HepG2 (cell line): ENCODE results near the gene LENEP. TPM values are rescaled to one million over a fixed set of nuclear protein-coding genes. Genes with fewer than 3 reads are reported as not detected.
A peak's percentile ranks its signal among the peaks of the same experiment; 100 is the strongest.

Experiments used
- ARID2 ChIP-seq: sonication (generic); formaldehyde crosslinking; IDR thresholded peaks from 2 replicates; pipeline ENCODE4 v1.8.1; 2022; ENCODE audit warnings: mild to moderate bottlenecking, missing genetic modification reagents, borderline replicate concordance
- BCL3 ChIP-seq: sonication (generic); formaldehyde crosslinking; IDR thresholded peaks from 2 replicates; pipeline ENCODE4 v1.5.1; 2020; ENCODE audit warnings: mild to moderate bottlenecking, missing genetic modification reagents, moderate library complexity
- CHCHD3 ChIP-seq: sonication (generic); formaldehyde crosslinking; IDR thresholded peaks from 2 replicates; pipeline ENCODE4 v1.8.0; 2022; ENCODE audit warnings: mild to moderate bottlenecking, missing genetic modification reagents, moderate library complexity
- DMAP1 ChIP-seq: IDR thresholded peaks from 2 replicates; pipeline ENCODE4 v1.6.1; 2016
- GMEB1 ChIP-seq: sonication (generic); formaldehyde crosslinking; IDR thresholded peaks from 2 replicates; pipeline ENCODE4 v1.5.1; 2020; ENCODE audit warnings: missing genetic modification reagents, mild to moderate bottlenecking, borderline replicate concordance
- GZF1 ChIP-seq: sonication (generic); formaldehyde crosslinking; IDR thresholded peaks from 2 replicates; pipeline ENCODE4 v1.5.1; 2020; ENCODE audit warnings: mild to moderate bottlenecking, missing genetic modification reagents
- HMG20A ChIP-seq: IDR thresholded peaks from 2 replicates; pipeline ENCODE4 v1.6.1; 2016; ENCODE audit warnings: borderline replicate concordance
- HNRNPUL1 ChIP-seq: fragments of 200-400 bp; formaldehyde crosslinking; IDR thresholded peaks from 2 replicates; pipeline ENCODE4 v1.6.1; 2017; ENCODE audit warnings: low read depth, mild to moderate bottlenecking, low read length, moderate library complexity
- JUND ChIP-seq: sonication (generic); formaldehyde crosslinking; IDR thresholded peaks from 2 replicates; pipeline ENCODE4 v1.8.0; 2022; ENCODE audit warnings: mild to moderate bottlenecking, missing genetic modification reagents
- KAT7 ChIP-seq: IDR thresholded peaks from 2 replicates; pipeline ENCODE4 v1.6.1; 2018; ENCODE audit warnings: borderline replicate concordance, missing compliant biosample characterization
- KDM5B ChIP-seq: sonication (generic); formaldehyde crosslinking; IDR thresholded peaks from 2 replicates; pipeline ENCODE4 v1.4.0; 2020; ENCODE audit warnings: missing genetic modification reagents, mild to moderate bottlenecking, borderline replicate concordance
- MTF2 ChIP-seq: sonication (generic); formaldehyde crosslinking; IDR thresholded peaks from 2 replicates; pipeline ENCODE4 v1.5.0; 2020; ENCODE audit warnings: missing genetic modification reagents, borderline replicate concordance
- NFE2L2 ChIP-seq: fragments of 150-350 bp; IDR thresholded peaks from 2 replicates; pipeline ENCODE4 v1.6.1; 2014; ENCODE audit warnings: low read length
- NR2F1 ChIP-seq, 2 experiments: fragments of 450-650 bp in 1 of 2; formaldehyde crosslinking in 1 of 2; IDR thresholded peaks; 2 replicates each; pipeline versions ENCODE4 v1.5.0 to v1.6.1; 2016 to 2020; ENCODE audit warnings: mild to moderate bottlenecking in 1 of 2, missing compliant biosample characterization in 1 of 2, missing genetic modification reagents in 1 of 2, moderate library complexity in 1 of 2
- PAF1 ChIP-seq: IDR thresholded peaks from 2 replicates; pipeline ENCODE4 v1.6.1; 2016; ENCODE audit warnings: missing genetic modification reagents, missing compliant biosample characterization
- SP4 ChIP-seq: sonication (generic); formaldehyde crosslinking; IDR thresholded peaks from 2 replicates; pipeline ENCODE4 v1.8.1; 2023; ENCODE audit warnings: mild to moderate bottlenecking, missing genetic modification reagents
- TCF7L2 ChIP-seq: IDR thresholded peaks from 2 replicates; pipeline ENCODE4 v1.6.1; 2011; ENCODE audit warnings: mild to moderate bottlenecking, low read depth, low read length, moderate library complexity
- TRIM24 ChIP-seq: sonication (generic); formaldehyde crosslinking; IDR thresholded peaks from 2 replicates; pipeline ENCODE4 v1.8.0; 2022; ENCODE audit warnings: mild to moderate bottlenecking, missing genetic modification reagents
- TSC22D2 ChIP-seq: sonication (generic); formaldehyde crosslinking; IDR thresholded peaks from 2 replicates; pipeline ENCODE4 v1.5.1; 2020; ENCODE audit warnings: missing genetic modification reagents, mild to moderate bottlenecking, borderline replicate concordance
- XRCC5 ChIP-seq: fragments of 200-400 bp; formaldehyde crosslinking; optimal IDR thresholded peaks from 2 replicates; pipeline ENCODE3; 2017; ENCODE audit warnings: mild to moderate bottlenecking, low read length
- ZKSCAN8 ChIP-seq: IDR thresholded peaks from 2 replicates; pipeline ENCODE4 v1.6.1; 2016; ENCODE audit warnings: borderline replicate concordance, missing genetic modification reagents, missing compliant biosample characterization
- ZNF253 ChIP-seq: sonication (generic); formaldehyde crosslinking; IDR thresholded peaks from 2 replicates; pipeline ENCODE4 v1.8.0; 2022; ENCODE audit warnings: mild to moderate bottlenecking, missing genetic modification reagents, borderline replicate concordance
- ZNF343 ChIP-seq: sonication (generic); formaldehyde crosslinking; IDR thresholded peaks from 2 replicates; pipeline ENCODE4 v1.4.0; 2020; ENCODE audit warnings: mild to moderate bottlenecking, missing genetic modification reagents
- ZNF510 ChIP-seq: sonication (generic); formaldehyde crosslinking; IDR thresholded peaks from 2 replicates; pipeline ENCODE4 v1.4.0; 2020; ENCODE audit warnings: low read depth, mild to moderate bottlenecking, missing genetic modification reagents
- ZNF547 ChIP-seq: sonication (generic); formaldehyde crosslinking; IDR thresholded peaks from 2 replicates; pipeline ENCODE4 v1.5.1; 2020; ENCODE audit warnings: mild to moderate bottlenecking, missing genetic modification reagents
- ZNF549 ChIP-seq: sonication (generic); formaldehyde crosslinking; IDR thresholded peaks from 2 replicates; pipeline ENCODE4 v1.5.0; 2020; ENCODE audit warnings: missing genetic modification reagents
- ZNF564 ChIP-seq: sonication (generic); formaldehyde crosslinking; IDR thresholded peaks from 2 replicates; pipeline ENCODE4 v1.8.1; 2023; ENCODE audit warnings: mild to moderate bottlenecking, missing genetic modification reagents
- ZNF678 ChIP-seq: sonication (generic); formaldehyde crosslinking; IDR thresholded peaks from 2 replicates; pipeline ENCODE4 v1.4.0; 2020; ENCODE audit warnings: mild to moderate bottlenecking, missing genetic modification reagents
- ZNF691 ChIP-seq: sonication (generic); formaldehyde crosslinking; IDR thresholded peaks from 2 replicates; pipeline ENCODE4 v1.4.0; 2020; ENCODE audit warnings: missing genetic modification reagents, low read depth, mild to moderate bottlenecking, borderline replicate concordance
- polyA plus RNA-seq, 8 experiments: library from polyadenylated mRNA; depleted of rRNA in 3 of 8; stranded (reverse) in 7 of 8; unstranded in 1 of 8; fragments of >200 nt; fragmentation: Illumina TruSeq in 4 of 8; extraction: Trizol in 4 of 8; gene quantifications; 2 replicates each; pipeline versions ENCODE4 v1.2.1 to v1.2.3, GENCODE V29; 2011 to 2016; ENCODE audit warnings: low read depth in 4 of 8, missing spikeins in 1 of 8, mixed read lengths in 1 of 8; ENCODE audit not compliant: insufficient read depth in 1 of 8
- total RNA-seq, 5 experiments: library from RNA; depleted of rRNA; stranded (reverse); fragments of >200 nt; fragmentation: Illumina TruSeq; extraction: Trizol; gene quantifications; 2 replicates each; pipeline ENCODE4 v1.2.3, GENCODE V29; 2016; ENCODE audit warnings: low read depth in 1 of 5

Gene LENEP
- total and polyA plus RNA-seq, 2 of the 13 experiments (the other 11 are each of a cell fraction or from before 2014, with no cell fraction given), result 0.29 TPM; not detected in 1

- no peak for TF ChIP-seq ZNF253 (CRISPR knock-in tag)
- no peak for TF ChIP-seq MTF2 (CRISPR knock-in tag)
- peak; percentile 73 for TF ChIP-seq XRCC5
- peak; percentile 88 for TF ChIP-seq GMEB1 (CRISPR knock-in tag)
- no peak for TF ChIP-seq TSC22D2 (CRISPR knock-in tag)
- TF ChIP-seq CHCHD3 (CRISPR knock-in tag), result peak; percentile 85; the same call in 1 of the 2 replicates
- 0 out of 2 replicates have a peak, but pooled peaks have one; percentile 58 for TF ChIP-seq ARID2 (CRISPR knock-in tag)
- TF ChIP-seq BCL3 (CRISPR knock-in tag), result no peak
- TF ChIP-seq ZNF547, result no peak
- peak; percentile 84; the same call in 1 of the 2 replicates for TF ChIP-seq KDM5B
- no peak for TF ChIP-seq TCF7L2
- TF ChIP-seq JUND (CRISPR knock-in tag), result 0 out of 2 replicates have a peak, but pooled peaks have one; percentile 37
- TF ChIP-seq HMG20A (CRISPR knock-in tag), result no peak
- no peak for TF ChIP-seq ZNF549
- peak; percentile 19; the same call in 1 of the 2 replicates for TF ChIP-seq ZNF343 (CRISPR knock-in tag)
- TF ChIP-seq ZNF510, result peak; percentile 81; the same call in 1 of the 2 replicates
- 0 out of 2 replicates have a peak, but pooled peaks have one; percentile 12 for TF ChIP-seq KAT7 (CRISPR knock-in tag)
- no peak for TF ChIP-seq GZF1
- TF ChIP-seq ZKSCAN8 (CRISPR knock-in tag), result no peak
- TF ChIP-seq HNRNPUL1, result no peak
- TF ChIP-seq SP4 (CRISPR knock-in tag), result peak; percentile 87
- TF ChIP-seq PAF1 (CRISPR knock-in tag), result no peak
- 0 out of 2 replicates have a peak, but pooled peaks have one; percentile 30 for TF ChIP-seq ZNF691 (CRISPR knock-in tag)
- peak; percentile 88; the same call in 1 of the 2 replicates for TF ChIP-seq DMAP1 (CRISPR knock-in tag)
- no peak for TF ChIP-seq ZNF678 (CRISPR knock-in tag)
- no peak for TF ChIP-seq TRIM24 (CRISPR knock-in tag)
- TF ChIP-seq NFE2L2, result no peak
- TF ChIP-seq NR2F1 (CRISPR knock-in tag; IDR thresholded peaks at IDR 0.05), result peak; percentile 42 to 91; a peak in 2 of 4 replicates
- peak; percentile 60; the same call in 1 of the 2 replicates for TF ChIP-seq ZNF564 (CRISPR knock-in tag)
Measured at GRCh38 chr1:154974102-154974807, 19.1 kb upstream of the LENEP start, which contains the start of gene CKS1B (continued).
